Cerebellar nuclear complex (tissue), 1 donor: ENCODE results near the gene FBXO21.
"Not testable (repeated sequence)": the region's sequence is repeated elsewhere in the genome, so short reads cannot be mapped to it uniquely, and the experiment has no call there.

Source experiments
- DNase-seq, 2 experiments: peaks; one replicate each; lab custom pipeline; 2025; lab: John Stamatoyannopoulos, UW

Gene FBXO21

GRCh38 chr12:117102800-117103181 is 87.5 kb downstream of the FBXO21 start:
- DNase-seq, result no peak

- DNase-seq, result no peak
These were observed 88.1 kb downstream of the FBXO21 start for GRCh38 chr12:117101953-117102799.

- DNase-seq, result no peak
These were observed 89.2 kb downstream of the FBXO21 start for GRCh38 chr12:117100851-117101673.

GRCh38 chr12:117100251-117100650 is 90.0 kb downstream of the FBXO21 start:
- DNase-seq, result no peak

- DNase-seq, result no peak
These were observed 91.7 kb downstream of the FBXO21 start for GRCh38 chr12:117098361-117099217.

GRCh38 chr12:117098024-117098360 is 92.3 kb downstream of the FBXO21 start:
- DNase-seq, result no peak

GRCh38 chr12:117097159-117097558 is 93.1 kb downstream of the FBXO21 start:
- no peak for DNase-seq

GRCh38 chr12:117096501-117097042 is 93.7 kb downstream of the FBXO21 start:
- no peak for DNase-seq

GRCh38 chr12:117095191-117095590 is 95.1 kb downstream of the FBXO21 start:
- DNase-seq, result not testable (repeated sequence)

GRCh38 chr12:117093918-117094630 is 96.2 kb downstream of the FBXO21 start:
- DNase-seq, result no peak

- no peak for DNase-seq
These were observed 96.8 kb downstream of the FBXO21 start for GRCh38 chr12:117093431-117093830.

GRCh38 chr12:117092886-117093285 is 97.4 kb downstream of the FBXO21 start:
- no peak for DNase-seq

GRCh38 chr12:117092511-117092780 is 97.8 kb downstream of the FBXO21 start:
- no peak for DNase-seq
